GM19438 (cell line): Measurements from ENCODE around the gene GNA12.

Source experiments
- ATAC-seq: cut with Tn5 transposase; IDR thresholded peaks from one replicate; pipeline ENCODE4 v1.9.1; 2021; ENCODE audit warnings: low read depth; ENCODE audit not compliant: unreplicated experiment

Gene GNA12

GRCh38 chr7:2805213-2805944 is 38.7 kb downstream of the GNA12 start:
- no peak for ATAC-seq

GRCh38 chr7:2804227-2804763 is 39.8 kb downstream of the GNA12 start:
- ATAC-seq: no peak

- ATAC-seq: no peak
These were observed 40.4 kb downstream of the GNA12 start for GRCh38 chr7:2803755-2804154.

GRCh38 chr7:2803342-2803692 is 40.8 kb downstream of the GNA12 start:
- no peak for ATAC-seq

GRCh38 chr7:2802504-2803341 is 41.4 kb downstream of the GNA12 start:
- ATAC-seq: no peak

GRCh38 chr7:2802101-2802500 is 42.0 kb downstream of the GNA12 start:
- no peak for ATAC-seq

- no peak for ATAC-seq
These were observed 43.0 kb downstream of the GNA12 start for GRCh38 chr7:2800931-2801688.

- no peak for ATAC-seq
These were observed 43.7 kb downstream of the GNA12 start for GRCh38 chr7:2800220-2800930.

GRCh38 chr7:2799253-2799652 is 44.9 kb downstream of the GNA12 start:
- ATAC-seq: no peak

GRCh38 chr7:2798669-2799068 is 45.4 kb downstream of the GNA12 start:
- no peak for ATAC-seq

GRCh38 chr7:2796358-2797352 is 47.5 kb downstream of the GNA12 start:
- no peak for ATAC-seq

- ATAC-seq: no peak
These were observed 48.2 kb downstream of the GNA12 start for GRCh38 chr7:2795906-2796305.

GRCh38 chr7:2794836-2795636 is 49.1 kb downstream of the GNA12 start:
- no peak for ATAC-seq

GRCh38 chr7:2792856-2793487 is 51.1 kb downstream of the GNA12 start:
- no peak for ATAC-seq

- no peak for ATAC-seq
These were observed 51.9 kb downstream of the GNA12 start for GRCh38 chr7:2792235-2792634.

- no peak for ATAC-seq
These were observed 52.7 kb downstream of the GNA12 start for GRCh38 chr7:2791390-2791789.

- ATAC-seq: no peak
These were observed 56.7 kb downstream of the GNA12 start for GRCh38 chr7:2787251-2787951.
